SK-N-SH treated with all-trans-retinoic acid at 6 μM for 48 hours (cell line): ENCODE results near the gene RTL10.

ENCODE experiments used
- ATAC-seq: fragments of 200-7000 bp; cut with Tn5 transposase; 3 replicates; pipeline ENCODE4 v1.9.1; 2020; ENCODE audit warnings: mild to moderate bottlenecking, moderate library complexity
- ARNTL ChIP-seq: fragments of 450-650 bp; formaldehyde crosslinking; IDR thresholded peaks from 2 replicates; pipeline ENCODE4 v1.5.0; 2020; ENCODE audit warnings: low read depth, mild to moderate bottlenecking, moderate library complexity, borderline replicate concordance
- BACH2 ChIP-seq: fragments of 250-450 bp; sonication (Bioruptor Pico); IDR thresholded peaks from 2 replicates; pipeline ENCODE4 v1.9.0; 2021; ENCODE audit warnings: mild to moderate bottlenecking, borderline replicate concordance
- CSDC2 ChIP-seq: fragments of 250-450 bp; sonication (Bioruptor Pico); IDR thresholded peaks from 2 replicates; pipeline ENCODE4 v1.5.0; 2020; ENCODE audit warnings: mild to moderate bottlenecking, moderate library complexity
- ESRRG ChIP-seq: fragments of 250-450 bp; sonication (Bioruptor Pico); IDR thresholded peaks from 2 replicates; pipeline ENCODE4 v1.6.1; 2021; ENCODE audit warnings: mild to moderate bottlenecking
- ISL1 ChIP-seq: fragments of 250-450 bp; sonication (Bioruptor Pico); IDR thresholded peaks from 2 replicates; pipeline ENCODE4 v2.1.2; 2022; ENCODE audit warnings: mild to moderate bottlenecking, moderate library complexity
- OSR1 ChIP-seq: fragments of 250-450 bp; sonication (Bioruptor Pico); IDR thresholded peaks from 2 replicates; pipeline ENCODE4 v1.8.0; 2022; ENCODE audit warnings: moderate library complexity, mild to moderate bottlenecking, inconsistent platforms
- PPARA ChIP-seq: fragments of 250-450 bp; sonication (Bioruptor Pico); IDR thresholded peaks from 2 replicates; pipeline ENCODE4 v1.5.0; 2020; ENCODE audit warnings: mild to moderate bottlenecking, borderline replicate concordance
- SNAI2 ChIP-seq: fragments of 250-450 bp; sonication (Bioruptor Pico); IDR thresholded peaks from 2 replicates; pipeline ENCODE4 v1.5.0; 2020; ENCODE audit warnings: mild to moderate bottlenecking, moderate library complexity
- TOX ChIP-seq: fragments of 250-450 bp; sonication (Bioruptor Pico); IDR thresholded peaks from 2 replicates; pipeline ENCODE4 v1.8.0; 2021; ENCODE audit warnings: mild to moderate bottlenecking, moderate library complexity, borderline replicate concordance
- ZC3H10 ChIP-seq: fragments of 250-450 bp; sonication (Bioruptor Pico); IDR thresholded peaks from 2 replicates; pipeline ENCODE4 v1.5.1; 2021; ENCODE audit warnings: mild to moderate bottlenecking, moderate library complexity
- ZNF70 ChIP-seq: fragments of 450-650 bp; formaldehyde crosslinking; IDR thresholded peaks from 2 replicates; pipeline ENCODE4 v1.5.0; 2020; ENCODE audit warnings: mild to moderate bottlenecking, moderate library complexity
- ZNF8 ChIP-seq: fragments of 450-650 bp; formaldehyde crosslinking; IDR thresholded peaks from 2 replicates; pipeline ENCODE4 v1.5.0; 2020; ENCODE audit warnings: mild to moderate bottlenecking, moderate library complexity
- TF ChIP-seq, protein P1 (sequence below): fragments of 250-450 bp; sonication (Bioruptor Pico); IDR thresholded peaks from 2 replicates; pipeline ENCODE4 v1.5.1; 2020; ENCODE audit warnings: low read depth, mild to moderate bottlenecking, moderate library complexity
- TF ChIP-seq, protein P2 (sequence below): fragments of 250-450 bp; sonication (Bioruptor Pico); IDR thresholded peaks from 2 replicates; pipeline ENCODE4 v1.5.1; 2021; ENCODE audit warnings: mild to moderate bottlenecking, moderate library complexity
- TF ChIP-seq, protein P3 (sequence below): fragments of 250-450 bp; sonication (Bioruptor Pico); IDR thresholded peaks from 2 replicates; pipeline ENCODE4 v1.8.0; 2020; ENCODE audit warnings: mild to moderate bottlenecking, moderate library complexity, borderline replicate concordance
- TF ChIP-seq, protein P4 (sequence below): fragments of 250-450 bp; sonication (Bioruptor Pico); IDR thresholded peaks from 2 replicates; pipeline ENCODE4 v1.8.0; 2021; ENCODE audit warnings: low read depth, mild to moderate bottlenecking, moderate library complexity, borderline replicate concordance

Gene RTL10

DNA sequence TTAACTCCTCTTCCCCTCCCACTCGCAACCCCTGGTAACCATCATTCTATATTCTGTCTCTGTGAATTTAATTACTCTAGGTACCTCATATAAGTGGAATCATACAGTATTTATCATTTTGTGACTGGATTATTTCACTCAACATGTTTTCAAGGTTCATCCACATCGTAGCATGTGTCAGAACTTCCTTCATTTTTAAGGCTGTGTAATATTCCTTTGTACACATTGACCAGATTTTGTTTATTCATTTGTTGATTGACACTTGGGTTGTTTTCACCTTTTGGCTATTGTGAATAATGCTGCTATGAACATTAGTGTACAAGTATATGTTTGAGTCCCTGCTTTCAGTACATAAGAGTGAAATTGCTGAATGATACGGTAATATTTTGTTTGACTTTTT is 2.7 kb upstream of the RTL10 start:
- no peak for ATAC-seq
- TF ChIP-seq CSDC2 (no peak), SNAI2 (no peak), TOX (CRISPR knock-in tag) (no peak), ZC3H10 (no peak), ZNF70 (CRISPR knock-in tag) (no peak), ZNF8 (CRISPR knock-in tag) (no peak)
- TF ChIP-seq, protein P1, sequence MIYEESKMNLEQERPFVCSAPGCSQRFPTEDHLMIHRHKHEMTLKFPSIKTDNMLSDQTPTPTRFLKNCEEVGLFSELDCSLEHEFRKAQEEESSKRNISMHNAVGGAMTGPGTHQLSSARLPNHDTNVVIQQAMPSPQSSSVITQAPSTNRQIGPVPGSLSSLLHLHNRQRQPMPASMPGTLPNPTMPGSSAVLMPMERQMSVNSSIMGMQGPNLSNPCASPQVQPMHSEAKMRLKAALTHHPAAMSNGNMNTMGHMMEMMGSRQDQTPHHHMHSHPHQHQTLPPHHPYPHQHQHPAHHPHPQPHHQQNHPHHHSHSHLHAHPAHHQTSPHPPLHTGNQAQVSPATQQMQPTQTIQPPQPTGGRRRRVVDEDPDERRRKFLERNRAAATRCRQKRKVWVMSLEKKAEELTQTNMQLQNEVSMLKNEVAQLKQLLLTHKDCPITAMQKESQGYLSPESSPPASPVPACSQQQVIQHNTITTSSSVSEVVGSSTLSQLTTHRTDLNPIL (CRISPR knock-in tag): no peak

DNA sequence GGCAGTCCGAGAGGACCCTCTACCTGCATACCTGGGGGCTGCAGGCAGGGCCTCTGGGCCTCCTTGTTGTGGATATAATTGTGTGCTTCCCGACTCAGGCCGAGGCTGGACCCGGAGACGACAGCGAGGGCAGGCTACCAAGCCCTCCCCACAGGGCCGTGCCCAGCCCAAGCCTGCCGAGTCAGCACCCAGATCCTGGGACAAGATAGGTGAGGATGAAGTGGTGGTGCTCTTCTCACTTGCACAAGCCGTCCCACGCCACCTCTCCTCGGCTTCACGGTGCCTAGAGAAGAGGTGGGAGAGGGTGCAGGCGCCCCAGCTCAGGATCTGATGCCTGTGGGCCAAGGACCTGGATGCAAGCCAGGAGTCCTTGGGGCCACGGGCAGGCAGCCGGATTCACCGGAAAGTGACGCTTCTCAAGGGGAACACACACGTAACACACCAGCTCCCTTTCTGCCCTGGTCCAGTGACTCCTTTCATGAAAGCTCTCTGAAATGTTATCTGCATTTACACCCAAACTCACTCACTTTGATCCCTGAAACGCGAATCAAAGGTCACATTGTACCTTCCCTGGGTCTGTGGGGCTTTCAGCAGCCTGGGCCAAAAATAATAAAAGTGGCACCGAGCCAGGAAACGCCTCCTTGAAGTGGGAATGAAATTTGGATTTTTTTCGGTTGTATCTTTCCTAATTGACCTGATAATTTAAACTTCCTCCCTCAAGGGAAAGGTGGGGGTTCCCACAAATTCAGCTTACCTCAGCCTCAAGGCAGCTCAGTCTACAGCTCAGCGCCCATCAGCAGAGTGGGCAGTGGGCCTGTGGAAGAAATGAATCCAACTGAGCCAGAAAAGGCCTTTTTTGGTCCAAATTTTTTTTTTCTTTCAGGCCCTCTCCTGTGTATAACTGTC is 1.1 kb upstream of the RTL10 start:
- no peak for TF ChIP-seq BACH2 (CRISPR knock-in tag)
- TF ChIP-seq PPARA (CRISPR knock-in tag): no peak
- TF ChIP-seq, protein P2, sequence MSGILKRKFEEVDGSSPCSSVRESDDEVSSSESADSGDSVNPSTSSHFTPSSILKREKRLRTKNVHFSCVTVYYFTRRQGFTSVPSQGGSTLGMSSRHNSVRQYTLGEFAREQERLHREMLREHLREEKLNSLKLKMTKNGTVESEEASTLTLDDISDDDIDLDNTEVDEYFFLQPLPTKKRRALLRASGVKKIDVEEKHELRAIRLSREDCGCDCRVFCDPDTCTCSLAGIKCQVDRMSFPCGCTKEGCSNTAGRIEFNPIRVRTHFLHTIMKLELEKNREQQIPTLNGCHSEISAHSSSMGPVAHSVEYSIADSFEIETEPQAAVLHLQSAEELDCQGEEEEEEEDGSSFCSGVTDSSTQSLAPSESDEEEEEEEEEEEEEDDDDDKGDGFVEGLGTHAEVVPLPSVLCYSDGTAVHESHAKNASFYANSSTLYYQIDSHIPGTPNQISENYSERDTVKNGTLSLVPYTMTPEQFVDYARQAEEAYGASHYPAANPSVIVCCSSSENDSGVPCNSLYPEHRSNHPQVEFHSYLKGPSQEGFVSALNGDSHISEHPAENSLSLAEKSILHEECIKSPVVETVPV (CRISPR knock-in tag): no peak
- TF ChIP-seq, all 23 proteins: peak for 0
- peak; percentile 38 for ATAC-seq

DNA sequence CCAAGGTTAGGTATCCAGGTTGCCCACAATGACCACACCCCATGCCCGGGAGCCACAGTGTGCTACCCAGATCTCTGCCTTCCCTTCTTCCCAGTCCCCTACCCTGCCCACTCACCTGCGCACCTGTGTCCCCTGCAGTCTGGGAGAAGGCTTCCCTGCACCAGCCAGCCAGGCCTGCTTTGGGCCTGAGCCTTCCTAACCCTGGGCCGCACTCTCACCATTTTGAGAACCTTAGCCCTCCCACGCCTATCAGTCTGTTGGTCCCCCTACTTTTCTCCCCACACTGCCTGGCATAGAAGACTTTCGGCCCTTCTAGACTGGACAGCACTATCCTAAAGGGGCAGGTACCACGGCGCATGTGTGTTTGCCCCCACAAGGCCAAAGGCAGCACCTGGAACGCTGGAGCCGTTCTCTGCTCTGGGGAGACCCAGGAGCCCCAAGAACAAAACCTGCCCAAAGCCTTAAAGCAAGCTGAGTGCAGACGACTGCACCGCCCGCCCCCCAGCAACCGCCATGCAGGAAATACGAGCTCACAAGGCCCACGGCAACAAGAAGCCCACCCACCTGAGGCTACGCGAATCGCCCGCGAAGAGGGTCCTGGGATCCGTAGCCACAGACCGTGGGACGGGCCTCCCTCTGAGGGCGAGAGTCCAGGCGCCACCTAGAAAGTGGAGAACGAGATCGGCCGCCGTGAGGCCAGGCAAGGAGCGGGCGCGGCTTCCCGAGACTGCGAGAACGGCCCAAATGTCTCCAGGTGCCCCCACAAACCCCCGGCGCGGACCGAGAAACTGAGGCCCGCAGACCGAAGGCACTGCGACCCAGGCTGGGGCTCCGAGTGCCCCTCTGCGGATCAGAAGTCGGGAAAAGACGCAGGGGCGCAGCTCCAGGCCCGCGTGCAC is 546 bp downstream of the RTL10 start:
- TF ChIP-seq SNAI2 (no peak), ARNTL (no peak), CSDC2 (no peak), OSR1 (CRISPR knock-in tag) (no peak), ESRRG (no peak), ZNF70 (CRISPR knock-in tag) (no peak), ISL1 (no peak), PPARA (CRISPR knock-in tag) (no peak; the same call in 1 of the 2 replicates)
- TF ChIP-seq, protein P3, sequence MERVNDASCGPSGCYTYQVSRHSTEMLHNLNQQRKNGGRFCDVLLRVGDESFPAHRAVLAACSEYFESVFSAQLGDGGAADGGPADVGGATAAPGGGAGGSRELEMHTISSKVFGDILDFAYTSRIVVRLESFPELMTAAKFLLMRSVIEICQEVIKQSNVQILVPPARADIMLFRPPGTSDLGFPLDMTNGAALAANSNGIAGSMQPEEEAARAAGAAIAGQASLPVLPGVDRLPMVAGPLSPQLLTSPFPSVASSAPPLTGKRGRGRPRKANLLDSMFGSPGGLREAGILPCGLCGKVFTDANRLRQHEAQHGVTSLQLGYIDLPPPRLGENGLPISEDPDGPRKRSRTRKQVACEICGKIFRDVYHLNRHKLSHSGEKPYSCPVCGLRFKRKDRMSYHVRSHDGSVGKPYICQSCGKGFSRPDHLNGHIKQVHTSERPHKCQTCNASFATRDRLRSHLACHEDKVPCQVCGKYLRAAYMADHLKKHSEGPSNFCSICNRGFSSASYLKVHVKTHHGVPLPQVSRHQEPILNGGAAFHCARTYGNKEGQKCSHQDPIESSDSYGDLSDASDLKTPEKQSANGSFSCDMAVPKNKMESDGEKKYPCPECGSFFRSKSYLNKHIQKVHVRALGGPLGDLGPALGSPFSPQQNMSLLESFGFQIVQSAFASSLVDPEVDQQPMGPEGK (CRISPR knock-in tag): no peak
- TF ChIP-seq, protein P4, sequence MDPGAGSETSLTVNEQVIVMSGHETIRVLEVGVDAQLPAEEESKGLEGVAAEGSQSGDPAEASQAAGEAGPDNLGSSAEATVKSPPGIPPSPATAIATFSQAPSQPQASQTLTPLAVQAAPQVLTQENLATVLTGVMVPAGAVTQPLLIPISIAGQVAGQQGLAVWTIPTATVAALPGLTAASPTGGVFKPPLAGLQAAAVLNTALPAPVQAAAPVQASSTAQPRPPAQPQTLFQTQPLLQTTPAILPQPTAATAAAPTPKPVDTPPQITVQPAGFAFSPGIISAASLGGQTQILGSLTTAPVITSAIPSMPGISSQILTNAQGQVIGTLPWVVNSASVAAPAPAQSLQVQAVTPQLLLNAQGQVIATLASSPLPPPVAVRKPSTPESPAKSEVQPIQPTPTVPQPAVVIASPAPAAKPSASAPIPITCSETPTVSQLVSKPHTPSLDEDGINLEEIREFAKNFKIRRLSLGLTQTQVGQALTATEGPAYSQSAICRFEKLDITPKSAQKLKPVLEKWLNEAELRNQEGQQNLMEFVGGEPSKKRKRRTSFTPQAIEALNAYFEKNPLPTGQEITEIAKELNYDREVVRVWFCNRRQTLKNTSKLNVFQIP (CRISPR knock-in tag): no peak
- TF ChIP-seq, protein P1 (CRISPR knock-in tag): no peak
- TF ChIP-seq, all 23 proteins: peak for 0
- peak; percentile 32 for ATAC-seq

DNA sequence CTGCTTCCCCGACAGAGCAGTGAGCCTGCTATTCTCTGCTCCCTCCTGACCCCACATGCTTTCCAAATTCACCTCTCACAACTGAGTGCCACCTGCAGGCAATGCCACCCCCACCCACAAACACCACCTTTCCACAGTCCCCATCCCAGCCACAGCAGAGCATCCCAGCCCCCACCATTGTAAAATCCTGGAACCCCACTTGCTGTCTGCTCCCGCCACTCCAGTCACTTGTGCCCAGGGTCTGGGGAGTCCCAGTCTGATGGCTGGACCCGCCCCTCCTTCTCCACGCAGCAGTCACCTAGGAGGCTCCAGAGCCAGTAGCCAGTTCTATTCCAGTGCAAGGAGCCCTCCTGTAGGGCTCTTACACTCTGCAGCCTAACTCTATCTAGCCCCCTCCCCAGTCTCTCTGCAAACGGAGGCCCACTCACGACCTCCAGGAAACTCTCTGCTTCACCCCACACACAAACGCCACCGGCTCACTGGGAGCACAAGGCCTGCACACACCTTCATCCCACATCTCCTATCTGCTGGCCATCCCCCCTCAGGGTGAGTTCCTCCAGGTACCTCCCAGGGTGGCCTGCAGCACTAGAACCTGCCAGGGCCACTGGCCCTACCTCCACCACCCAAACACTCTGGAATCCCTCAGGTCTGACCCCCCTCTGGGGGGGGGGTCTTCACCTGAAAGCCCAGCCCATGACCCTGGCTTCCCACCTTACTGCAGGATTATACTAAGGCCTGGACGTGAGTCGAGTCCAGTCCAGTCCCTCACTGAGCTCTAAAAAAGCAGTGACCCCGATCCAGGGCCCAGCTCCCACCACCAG is 1.4 kb downstream of the RTL10 start:
- no peak for ATAC-seq

More for the DNA sequence above, 1.4 kb downstream of the RTL10 start:
- TF ChIP-seq, protein P4 (CRISPR knock-in tag): no peak
